ENCODE results near the gene RICTOR. TPM values are rescaled to one million over a fixed set of nuclear protein-coding genes. Genes with fewer than 3 reads are reported as not detected.

Gene RICTOR
- total and polyA plus RNA-seq, 9 of the 15 experiments (the other 6 are each of a cell fraction or from before 2014, with no cell fraction given), result 13.9 to 46.6 (median 22.6) TPM

GRCh38 chr5:39100851-39101396 is 26.7 kb upstream of the RICTOR start (continued):
- TF ChIP-seq ZBTB40 (IDR thresholded peaks at IDR 0.05), result no peak
- no peak for TF ChIP-seq ZBTB40 (CRISPR knock-in tag; IDR thresholded peaks at IDR 0.05)
- peak; percentile 57; the same call in 1 of the 2 replicates for TF ChIP-seq NFE2 (IDR thresholded peaks at IDR 0.05; ENCODE audit: low read depth)
- 0 out of 2 replicates have a peak, but pooled peaks have one; percentile 10 for TF ChIP-seq MAFG (tag; conservative IDR thresholded peaks at IDR 0.05)
- TF ChIP-seq FOXP1 (CRISPR knock-in tag; IDR thresholded peaks at IDR 0.05), result no peak
- TF ChIP-seq ZNF592 (IDR thresholded peaks at IDR 0.05), result peak; percentile 37; the same call in 1 of the 2 replicates
- TF ChIP-seq NFYB (IDR thresholded peaks at IDR 0.05; ENCODE audit: extremely low read depth, insufficient read length), result no peak
- TF ChIP-seq ATF3 (IDR thresholded peaks at IDR 0.05), result peak; percentile 71; the same call in 1 of the 2 replicates
- TF ChIP-seq ATF3 (CRISPR knock-in tag; conservative IDR thresholded peaks at IDR 0.05), result no peak
- 0 out of 2 replicates have a peak, but pooled peaks have one; percentile 64 for TF ChIP-seq BACH1 (tag; IDR thresholded peaks at IDR 0.05)
- TF ChIP-seq GABPA (tag; conservative IDR thresholded peaks at IDR 0.05; ENCODE audit: low read depth), result peak; percentile 48
- TF ChIP-seq CBX2 (IDR thresholded peaks at IDR 0.05; ENCODE audit: insufficient read depth, low read length, poor library complexity, severe bottlenecking), result no peak
- peak; percentile 45 for TF ChIP-seq MEIS2 (IDR thresholded peaks at IDR 0.05; ENCODE audit: partially characterized antibody)
